ENCODE data around the gene SLC35G6. TPM values are rescaled to one million over a fixed set of nuclear protein-coding genes. Genes with fewer than 3 reads are reported as not detected.

Gene SLC35G6
- total and polyA plus RNA-seq, 2 of the 13 experiments (the other 11 are each of a cell fraction or from before 2014, with no cell fraction given): 0.07 TPM; not detected in 1

DNA sequence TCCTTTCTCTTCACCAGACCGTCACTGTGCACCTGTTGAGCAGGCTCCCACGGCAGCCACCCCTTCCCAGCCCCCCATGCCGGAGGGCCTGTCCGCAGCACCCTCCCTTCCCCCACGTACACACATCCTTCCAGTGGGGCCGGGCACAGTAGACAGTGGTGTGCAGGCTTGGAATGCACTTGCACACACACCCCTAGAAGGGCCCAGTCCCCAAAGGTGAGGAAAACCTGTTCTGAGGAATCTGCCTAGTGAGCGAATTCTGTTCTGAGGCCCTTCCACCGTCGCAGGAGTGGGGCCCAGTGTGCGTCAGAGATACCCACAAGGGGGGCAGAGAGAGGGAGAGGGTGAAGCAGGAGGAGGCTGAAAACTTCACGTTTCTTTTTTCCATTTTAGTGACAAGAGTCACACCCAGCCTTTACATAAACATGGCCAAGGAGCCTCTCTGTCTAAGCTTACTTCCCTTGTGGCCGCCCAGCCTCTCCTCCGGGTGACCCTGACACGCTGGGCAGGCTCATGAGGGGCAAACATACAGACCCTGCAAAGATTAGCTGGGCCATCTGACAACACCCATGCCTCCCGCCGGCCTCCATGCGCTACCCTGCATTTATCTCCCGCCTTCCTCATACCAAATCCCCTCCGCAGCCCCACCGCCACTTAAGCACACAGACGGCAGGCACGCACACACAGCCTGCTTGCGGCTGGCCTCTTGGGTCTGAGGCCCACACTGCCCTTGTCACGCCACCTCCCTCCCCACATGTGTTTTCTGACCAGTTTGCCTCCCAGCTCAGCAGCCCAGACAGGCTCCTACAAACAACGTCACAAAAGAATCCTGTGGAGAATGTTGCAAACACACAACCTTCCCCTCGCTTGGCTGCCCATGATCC lies 3.6 kb upstream of the SLC35G6 start (continued):
- TF ChIP-seq ZFX (CRISPR knock-in tag; IDR thresholded peaks at IDR 0.05; ENCODE audit: low read depth): peak; percentile 62; the same call in 1 of the 2 replicates
- no peak for TF ChIP-seq MXD4 (CRISPR knock-in tag; IDR thresholded peaks at IDR 0.05)
- no peak for TF ChIP-seq ZNF777 (CRISPR knock-in tag; IDR thresholded peaks at IDR 0.05)
- TF ChIP-seq HNRNPLL (IDR thresholded peaks at IDR 0.05; ENCODE audit: low read depth, low read length, poor library complexity, severe bottlenecking): no peak
- TF ChIP-seq, protein P1, sequence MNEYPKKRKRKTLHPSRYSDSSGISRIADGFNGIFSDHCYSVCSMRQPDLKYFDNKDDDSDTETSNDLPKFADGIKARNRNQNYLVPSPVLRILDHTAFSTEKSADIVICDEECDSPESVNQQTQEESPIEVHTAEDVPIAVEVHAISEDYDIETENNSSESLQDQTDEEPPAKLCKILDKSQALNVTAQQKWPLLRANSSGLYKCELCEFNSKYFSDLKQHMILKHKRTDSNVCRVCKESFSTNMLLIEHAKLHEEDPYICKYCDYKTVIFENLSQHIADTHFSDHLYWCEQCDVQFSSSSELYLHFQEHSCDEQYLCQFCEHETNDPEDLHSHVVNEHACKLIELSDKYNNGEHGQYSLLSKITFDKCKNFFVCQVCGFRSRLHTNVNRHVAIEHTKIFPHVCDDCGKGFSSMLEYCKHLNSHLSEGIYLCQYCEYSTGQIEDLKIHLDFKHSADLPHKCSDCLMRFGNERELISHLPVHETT (CRISPR knock-in tag; conservative IDR thresholded peaks at IDR 0.05): no peak
- TF ChIP-seq, protein P2, sequence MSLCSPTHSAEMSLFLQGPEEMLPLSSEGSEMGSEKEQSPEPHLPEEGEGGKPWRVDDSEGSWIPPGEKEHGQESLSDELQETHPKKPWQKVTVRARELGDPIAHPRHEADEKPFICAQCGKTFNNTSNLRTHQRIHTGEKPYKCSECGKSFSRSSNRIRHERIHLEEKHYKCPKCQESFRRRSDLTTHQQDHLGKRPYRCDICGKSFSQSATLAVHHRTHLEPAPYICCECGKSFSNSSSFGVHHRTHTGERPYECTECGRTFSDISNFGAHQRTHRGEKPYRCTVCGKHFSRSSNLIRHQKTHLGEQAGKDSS (CRISPR knock-in tag; IDR thresholded peaks at IDR 0.05; ENCODE audit: borderline replicate concordance, low read depth): 0 out of 2 replicates have a peak, but pooled peaks have one; percentile 40
- TF ChIP-seq ZNF263 (CRISPR knock-in tag; IDR thresholded peaks at IDR 0.05): no peak
- TF ChIP-seq AKAP8 (CRISPR knock-in tag; IDR thresholded peaks at IDR 0.05): no peak
- TF ChIP-seq, protein P3, sequence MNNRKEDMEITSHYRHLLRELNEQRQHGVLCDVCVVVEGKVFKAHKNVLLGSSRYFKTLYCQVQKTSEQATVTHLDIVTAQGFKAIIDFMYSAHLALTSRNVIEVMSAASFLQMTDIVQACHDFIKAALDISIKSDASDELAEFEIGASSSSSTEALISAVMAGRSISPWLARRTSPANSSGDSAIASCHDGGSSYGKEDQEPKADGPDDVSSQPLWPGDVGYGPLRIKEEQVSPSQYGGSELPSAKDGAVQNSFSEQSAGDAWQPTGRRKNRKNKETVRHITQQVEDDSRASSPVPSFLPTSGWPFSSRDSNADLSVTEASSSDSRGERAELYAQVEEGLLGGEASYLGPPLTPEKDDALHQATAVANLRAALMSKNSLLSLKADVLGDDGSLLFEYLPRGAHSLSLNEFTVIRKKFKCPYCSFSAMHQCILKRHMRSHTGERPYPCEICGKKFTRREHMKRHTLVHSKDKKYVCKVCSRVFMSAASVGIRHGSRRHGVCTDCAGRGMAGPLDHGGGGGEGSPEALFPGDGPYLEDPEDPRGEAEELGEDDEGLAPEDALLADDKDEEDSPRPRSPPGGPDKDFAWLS (CRISPR knock-in tag; IDR thresholded peaks at IDR 0.05; ENCODE audit: borderline replicate concordance): no peak
- no peak for TF ChIP-seq ZNF746 (CRISPR knock-in tag; IDR thresholded peaks at IDR 0.05)
- TF ChIP-seq ERF (CRISPR knock-in tag; IDR thresholded peaks at IDR 0.05): no peak
- TF ChIP-seq ZKSCAN1 (IDR thresholded peaks at IDR 0.05; ENCODE audit: low read length): no peak
- TF ChIP-seq PCBP1 (IDR thresholded peaks at IDR 0.05; ENCODE audit: borderline replicate concordance, low read depth, low read length): no peak
- no peak for TF ChIP-seq AGO2 (optimal IDR thresholded peaks at IDR 0.05; ENCODE audit: low read depth, low read length)
- 0 out of 2 replicates have a peak, but pooled peaks have one; percentile 22 for TF ChIP-seq ZNF331 (CRISPR knock-in tag; IDR thresholded peaks at IDR 0.05)
- TF ChIP-seq POLR2AphosphoS2 (IDR thresholded peaks at IDR 0.05; ENCODE audit: low read depth, low read length): no peak
- no peak for TF ChIP-seq U2AF1 (optimal IDR thresholded peaks at IDR 0.05; ENCODE audit: low read depth, low read length)
- 0 out of 2 replicates have a peak, but pooled peaks have one; percentile 38 for TF ChIP-seq RARA (CRISPR knock-in tag; IDR thresholded peaks at IDR 0.05)
- no peak for TF ChIP-seq ZNF768 (CRISPR knock-in tag; IDR thresholded peaks at IDR 0.05)
- no peak for TF ChIP-seq HMG20B (CRISPR knock-in tag; conservative IDR thresholded peaks at IDR 0.05)
- TF ChIP-seq, protein P4, sequence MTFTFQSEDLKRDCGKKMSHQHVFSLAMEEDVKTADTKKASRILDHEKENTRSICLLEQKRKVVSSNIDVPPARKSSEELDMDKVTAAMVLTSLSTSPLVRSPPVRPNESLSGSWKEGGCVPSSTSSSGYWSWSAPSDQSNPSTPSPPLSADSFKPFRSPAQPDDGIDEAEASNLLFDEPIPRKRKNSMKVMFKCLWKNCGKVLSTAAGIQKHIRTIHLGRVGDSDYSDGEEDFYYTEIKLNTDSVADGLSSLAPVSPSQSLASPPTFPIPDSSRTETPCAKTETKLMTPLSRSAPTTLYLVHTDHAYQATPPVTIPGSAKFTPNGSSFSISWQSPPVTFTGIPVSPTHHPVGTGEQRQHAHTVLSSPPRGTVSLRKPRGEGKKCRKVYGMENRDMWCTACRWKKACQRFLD (CRISPR knock-in tag; IDR thresholded peaks at IDR 0.05; ENCODE audit: borderline replicate concordance): no peak
- no peak for TF ChIP-seq SIX4 (CRISPR knock-in tag; IDR thresholded peaks at IDR 0.05)
- no peak for TF ChIP-seq RFX1 (IDR thresholded peaks at IDR 0.05)
- TF ChIP-seq, protein P5, sequence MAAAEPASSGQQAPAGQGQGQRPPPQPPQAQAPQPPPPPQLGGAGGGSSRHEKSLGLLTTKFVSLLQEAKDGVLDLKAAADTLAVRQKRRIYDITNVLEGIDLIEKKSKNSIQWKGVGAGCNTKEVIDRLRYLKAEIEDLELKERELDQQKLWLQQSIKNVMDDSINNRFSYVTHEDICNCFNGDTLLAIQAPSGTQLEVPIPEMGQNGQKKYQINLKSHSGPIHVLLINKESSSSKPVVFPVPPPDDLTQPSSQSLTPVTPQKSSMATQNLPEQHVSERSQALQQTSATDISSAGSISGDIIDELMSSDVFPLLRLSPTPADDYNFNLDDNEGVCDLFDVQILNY (CRISPR knock-in tag; conservative IDR thresholded peaks at IDR 0.05): no peak
- no peak for TF ChIP-seq ELF4 (CRISPR knock-in tag; IDR thresholded peaks at IDR 0.05; ENCODE audit: borderline replicate concordance)

All from HepG2 (cell line).